ENCODE data around the gene KCTD15.

GRCh38 chr19:33754361-33754760 lies 42.3 kb upstream of the KCTD15 start:
- no peak for TF ChIP-seq CTCF (IDR thresholded peaks at IDR 0.05; ENCODE audit: low read depth, low read length, missing input control)
- TF ChIP-seq REST (IDR thresholded peaks at IDR 0.05): no peak
- no peak for TF ChIP-seq TAF1 (conservative IDR thresholded peaks at IDR 0.05)
